Lower leg skin (tissue), 3 donors: Measurements from ENCODE around the gene MX2.

ENCODE experiments used
- CTCF ChIP-seq, 3 donors: fragments of 450-650 bp; IDR thresholded peaks; one replicate each; pipeline ENCODE4 v1.5.1; 2016; ENCODE audit warnings: antibody characterized with exemption in 3 of 3, mild to moderate bottlenecking in 3 of 3, moderate library complexity in 2 of 3
- POLR2A ChIP-seq, 2 donors: fragments of 450-650 bp; IDR thresholded peaks; one replicate each; pipeline ENCODE4 v1.6.1; 2016 to 2017; ENCODE audit warnings: antibody characterized with exemption in 2 of 2, mild to moderate bottlenecking in 1 of 2, moderate library complexity in 1 of 2

- TF ChIP-seq CTCF (IDR thresholded peaks at IDR 0.05) = no peak
- no peak for TF ChIP-seq POLR2A (IDR thresholded peaks at IDR 0.05)
Observed at GRCh38 chr21:41346758-41347157, 15.1 kb upstream of the MX2 start.
